Placental pericyte (primary cell): ENCODE data around the gene APLP2. TPM values are rescaled to one million over a fixed set of nuclear protein-coding genes. Genes with fewer than 3 reads are reported as not detected.

Experiments used
- small RNA-seq: library from RNA; depleted of rRNA; stranded (forward); fragments of <200 nt; gene quantifications from one replicate; pipeline ENCODE3, GENCODE V24; 2012; ENCODE audit warnings: low replicate concordance
- total RNA-seq: library from RNA; depleted of rRNA; stranded (reverse); fragments of >200 nt; gene quantifications from 2 replicates; pipeline ENCODE4 v1.2.3, GENCODE V29; 2012

The APLP2 gene
- 133 and 170 TPM in 2 replicates for total RNA-seq

GRCh38 chr11:130069659-130070108 lies at the start of gene APLP2:
Gene APLP2 (plus strand): TSS chr11:130069894. CDS start chr11:130069978, 84 bp downstream.

GRCh38 chr11:130159657-130160497 lies 90.2 kb downstream of the APLP2 start, which contains the start of gene ST14:
Gene ST14 (plus strand): TSS chr11:130159782. CDS start chr11:130159980, 198 bp downstream.

Small RNA genes within 50 kb of the gene (small RNA-seq; reads per million reads assigned to genes)
- gene RF00015 (not detected), gene RPL34P21 (not detected)

Other genes starting within 250 kb of the APLP2 start
- gene NFRKB, start 174.3 kb upstream of the APLP2 start, total RNA-seq, result 16.0 and 28.8 TPM in 2 replicates
- gene PRDM10, start 67.1 kb upstream of the APLP2 start, total RNA-seq, result 5.5 and 13.3 TPM in 2 replicates
- gene ST14, start 89.9 kb downstream of the APLP2 start, total RNA-seq, result under 0.01 TPM in 1 of 2 replicates, not detected in the other
- gene ZBTB44, start 245.0 kb downstream of the APLP2 start, total RNA-seq, result 28.5 and 32.2 TPM in 2 replicates